HCT116 (cell line): ENCODE results near the gene STARD8. TPM values are rescaled to one million over a fixed set of nuclear protein-coding genes. Genes with fewer than 3 reads are reported as not detected.

ENCODE experiments used
- ATAC-seq: fragments of 200-7000 bp; cut with Tn5 transposase; 2 replicates; pipeline ENCODE4 v1.9.1; 2020; ENCODE audit warnings: mild to moderate bottlenecking, moderate library complexity
- BruUV-seq: library from RNA; stranded (reverse); fragments of 400-500 nt; replicated peaks from 2 replicates; lab custom pipeline; 2021; lab: Mats Ljungman, UMichigan
- CTCF ChIA-PET: fragments of 300-600 bp; sonication (Branson Sonifier 250); formaldehyde crosslinking; loops from one replicate; lab custom pipeline; 2021; ENCODE audit warnings: antibody characterized with exemption; lab: Charles Lee
- POLR2A ChIA-PET: fragments of 300-600, 350-600 bp; sonication (Branson Sonifier 250); formaldehyde crosslinking; loops from one replicate; lab custom pipeline; 2021; ENCODE audit warnings: antibody characterized with exemption; lab: Charles Lee
- RAD21 ChIA-PET, 2 experiments: fragments of 300-600 bp; sonication (Branson Sonifier 250); formaldehyde crosslinking; loops; one replicate each; lab custom pipeline; 2023; ENCODE audit warnings: low total read pairs in 2 of 2; ENCODE audit not compliant: uncharacterized antibody in 2 of 2, unreplicated experiment in 2 of 2, low non-redundant PET in 1 of 2; lab: Charles Lee
- DNase-seq: peaks from one replicate; pipeline ENCODE4 v3.0.0-alpha.2; 2010; ENCODE audit warnings: low read depth, low spot score
- H2AFZ ChIP-seq: fragments of 200-600 bp; shearing (Covaris generic), sonication (generic); 2 replicates; pipeline ENCODE4 v1.6.1; 2017; ENCODE audit warnings: low read depth, mixed run types, mixed read lengths, antibody characterized with exemption, low read length; ENCODE audit not compliant: poor library complexity, severe bottlenecking
- H3K27ac ChIP-seq: 2 replicates; pipeline ENCODE4 v1.5.1; 2012; ENCODE audit warnings: low read depth, low read length
- H3K27me3 ChIP-seq: fragments of 200-600 bp; sonication (generic); 2 replicates; pipeline ENCODE4 v1.6.1; 2016; ENCODE audit warnings: mixed run types, low read length, mixed read lengths; ENCODE audit not compliant: insufficient read depth
- H3K36me3 ChIP-seq, 2 experiments: fragments of 200-500 bp in 1 of 2; fragments of 200-600 bp in 1 of 2; sonication (Bioruptor generic) in 1 of 2; sonication (generic) in 1 of 2; 2 replicates each; pipeline versions ENCODE4 v1.5.1 to v1.6.1; 2014 to 2016; ENCODE audit warnings: low read length in 2 of 2, inconsistent platforms in 1 of 2, mixed read lengths in 1 of 2, mixed run types in 1 of 2; ENCODE audit not compliant: insufficient read depth in 2 of 2, control insufficient read depth in 1 of 2
- H3K4me1 ChIP-seq, 2 experiments: fragments of 200-600 bp in 1 of 2; sonication (generic) in 1 of 2; 2 replicates each; pipeline versions ENCODE4 v1.5.1 to v1.6.1; 2012 to 2017; ENCODE audit warnings: low read length in 2 of 2, inconsistent platforms in 1 of 2, mild to moderate bottlenecking in 1 of 2, mixed read lengths in 1 of 2, mixed run types in 1 of 2, moderate library complexity in 1 of 2; ENCODE audit not compliant: insufficient read depth in 2 of 2, control insufficient read depth in 1 of 2
- H3K4me2 ChIP-seq: fragments of 200-600 bp; sonication (generic); 2 replicates; pipeline ENCODE4 v1.6.1; 2017; ENCODE audit warnings: mixed run types, low read length, mixed read lengths
- H3K4me3 ChIP-seq, 2 experiments: fragments of 200-600 bp in 1 of 2; sonication (generic) in 1 of 2; replicated peaks in 1 of 2; 2 replicates each; pipeline ENCODE4 v1.5.1; 2011 to 2016; ENCODE audit warnings: low read length in 2 of 2, control low read depth in 1 of 2, low read depth in 1 of 2, mild to moderate bottlenecking in 1 of 2, mixed read lengths in 1 of 2, mixed run types in 1 of 2
- H3K79me2 ChIP-seq: fragments of 200-600 bp; sonication (generic); 2 replicates; pipeline ENCODE4 v1.6.1; 2017; ENCODE audit warnings: mild to moderate bottlenecking, mixed run types, low read length, moderate library complexity, mixed read lengths; ENCODE audit not compliant: insufficient read depth
- H3K9ac ChIP-seq: fragments of 200-600 bp; sonication (generic); 2 replicates; pipeline ENCODE4 v1.6.1; 2016; ENCODE audit warnings: low read length, mixed read lengths
- H3K9me2 ChIP-seq: fragments of 200-600 bp; sonication (generic), shearing (Covaris generic); 2 replicates; pipeline ENCODE4 v1.6.1; 2017; ENCODE audit warnings: mixed run types, mild to moderate bottlenecking, moderate library complexity; ENCODE audit not compliant: insufficient read depth
- H3K9me3 ChIP-seq, 2 experiments: fragments of 200-500 bp in 1 of 2; fragments of 200-600 bp in 1 of 2; sonication (Bioruptor generic) in 1 of 2; sonication (generic) in 1 of 2; 2 replicates each; pipeline ENCODE4 v1.6.1; 2014 to 2017; ENCODE audit warnings: low read length in 2 of 2, mixed read lengths in 2 of 2, inconsistent platforms in 1 of 2, low read depth in 1 of 2, mild to moderate bottlenecking in 1 of 2, mixed run types in 1 of 2, moderate library complexity in 1 of 2; ENCODE audit not compliant: control insufficient read depth in 1 of 2, insufficient read depth in 1 of 2
- H4K20me1 ChIP-seq: fragments of 200-600 bp; sonication (generic), shearing (Covaris generic); 2 replicates; pipeline ENCODE4 v1.6.1; 2017; ENCODE audit warnings: mixed run types, mild to moderate bottlenecking, moderate library complexity; ENCODE audit not compliant: insufficient read depth
- CBX3 ChIP-seq: IDR thresholded peaks from 2 replicates; pipeline ENCODE4 v1.6.1; 2012; ENCODE audit warnings: low read depth
- EZH2 ChIP-seq: fragments of 200-600 bp; sonication (generic); IDR thresholded peaks from 2 replicates; pipeline ENCODE4 v1.6.1; 2017; ENCODE audit warnings: antibody characterized with exemption, mixed run types
- EZH2phosphoT487 ChIP-seq: fragments of 200-600 bp; IDR thresholded peaks from 2 replicates; pipeline ENCODE4 v1.6.1; 2018; ENCODE audit warnings: antibody characterized with exemption, borderline replicate concordance
- JUND ChIP-seq: IDR thresholded peaks from 2 replicates; pipeline ENCODE4 v1.6.1; 2012
- POLR2A ChIP-seq: IDR thresholded peaks from 2 replicates; pipeline ENCODE4 v1.7.0; 2011; ENCODE audit warnings: borderline replicate concordance; ENCODE audit not compliant: insufficient read depth, insufficient read length; ENCODE audit errors: extremely low read depth
- POLR2AphosphoS5 ChIP-seq: IDR thresholded peaks from 2 replicates; pipeline ENCODE4 v1.6.1; 2011; ENCODE audit warnings: mild to moderate bottlenecking, low read depth, low read length, moderate library complexity
- RAD21 ChIP-seq: IDR thresholded peaks from 2 replicates; pipeline ENCODE4 v1.6.1; 2012; ENCODE audit warnings: low read depth, mild to moderate bottlenecking
- SIN3A ChIP-seq: IDR thresholded peaks from 2 replicates; pipeline ENCODE4 v1.6.1; 2012; ENCODE audit warnings: low read depth
- SP1 ChIP-seq: IDR thresholded peaks from 2 replicates; pipeline ENCODE4 v1.6.1; 2012; ENCODE audit warnings: low read depth
- SRF ChIP-seq: IDR thresholded peaks from 2 replicates; pipeline ENCODE4 v1.6.1; 2012; ENCODE audit warnings: low read depth
- TCF7L2 ChIP-seq: IDR thresholded peaks from 2 replicates; pipeline ENCODE4 v1.7.0; 2011; ENCODE audit warnings: borderline replicate concordance, inconsistent platforms; ENCODE audit not compliant: insufficient read depth, insufficient read length; ENCODE audit errors: extremely low read depth
- YY1 ChIP-seq: IDR thresholded peaks from 2 replicates; pipeline ENCODE4 v1.6.1; 2011; ENCODE audit warnings: low read length, low read depth, moderate library complexity, mild to moderate bottlenecking; ENCODE audit not compliant: insufficient replicate concordance; ENCODE audit errors: extremely low read depth
- ZFX ChIP-seq: fragments of 450-650 bp; IDR thresholded peaks from 2 replicates; pipeline ENCODE4 v1.6.1; 2017
- ZNF274 ChIP-seq: fragments of 200-500 bp; sonication (Bioruptor generic); IDR thresholded peaks from 2 replicates; pipeline ENCODE4 v1.6.1; 2014; ENCODE audit warnings: mild to moderate bottlenecking, low read depth, low read length, inconsistent platforms
- intact Hi-C: fragments of 100-400 bp; cut with micrococcal nuclease; formaldehyde crosslinking; loops from 2 replicates; pipeline ENCODE4 v1.10.0; 2022
- total RNA-seq: library from RNA; stranded (reverse); gene quantifications from one replicate; pipeline ENCODE4 v1.2.1, GENCODE V29; 2021; ENCODE audit not compliant: unreplicated experiment
- TF ChIP-seq, protein P1 (sequence below): IDR thresholded peaks from 2 replicates; pipeline ENCODE4 v1.6.1; 2012
- TF ChIP-seq, protein P2 (sequence below): IDR thresholded peaks from 2 replicates; pipeline ENCODE4 v1.6.1; 2011; ENCODE audit warnings: mild to moderate bottlenecking, low read length, moderate library complexity; ENCODE audit not compliant: insufficient replicate concordance; ENCODE audit errors: extremely low read depth
- TF ChIP-seq, protein P3 (sequence below), 3 experiments: fragments of 200-600 bp in 1 of 3; sonication (generic) in 1 of 3; IDR thresholded peaks in 2 of 3; conservative IDR thresholded peaks in 1 of 3; 2 replicates each; pipeline ENCODE4 v1.5.1; 2012 to 2017; ENCODE audit warnings: low read depth in 2 of 3, low read length in 2 of 3, antibody characterized with exemption in 1 of 3, borderline replicate concordance in 1 of 3, control low read depth in 1 of 3, mild to moderate bottlenecking in 1 of 3, mixed read lengths in 1 of 3, mixed run types in 1 of 3, moderate library complexity in 1 of 3; ENCODE audit not compliant: insufficient read depth in 1 of 3

STARD8 gene
- total RNA-seq, 1 experiment from 2014 or later: 5.4 TPM

DNA sequence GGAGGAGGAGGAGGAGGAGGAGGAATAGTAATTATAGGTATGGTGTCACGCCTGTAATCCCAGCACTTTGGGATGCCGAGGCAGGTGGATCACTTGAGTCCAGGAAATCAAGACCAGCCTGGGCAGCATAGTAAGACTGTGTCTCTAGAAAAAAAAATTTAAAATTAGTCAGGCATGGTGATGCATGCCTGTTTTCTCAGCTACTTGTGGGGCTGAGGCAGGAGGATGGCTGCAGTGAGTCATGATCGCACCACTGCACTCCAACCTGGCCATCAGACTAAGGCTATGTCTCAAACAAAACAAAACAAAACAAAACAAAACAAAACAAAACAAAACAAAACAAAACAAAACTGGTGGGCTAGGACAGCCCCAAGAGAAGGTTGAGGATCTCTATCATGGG is 3.0 kb downstream of the STARD8 start:
- Histone ChIP-seq H3K36me3 (no peaks in the 10 kb centered on the region), H3K4me3 (no peak overlapping the region), H3K4me2 (no peak overlapping the region), H3K4me1 (peaks cover 7 to 25% of the 10 kb centered on the region in 2 experiments), H3K79me2 (no peaks in the 10 kb centered on the region), H3K9me2 (no peaks in the 10 kb centered on the region), H4K20me1 (no peaks in the 10 kb centered on the region), H3K9ac (no peak overlapping the region), H2AFZ (no peak overlapping the region), H3K27ac (no peak overlapping the region), H3K27me3 (no peaks in the 10 kb centered on the region), H3K9me3 (no peaks in the 10 kb centered on the region)
- POLR2A ChIA-PET: no interaction called here
- DNase-seq (no peak), ATAC-seq (no peak)
- intact Hi-C loops: no loop called here
- CTCF ChIA-PET: no interaction called here
- BruUV-seq: no TSS peak
- TF ChIP-seq EZH2phosphoT487 (no peak), ZFX (no peak), SRF (no peak), POLR2AphosphoS5 (no peak), EZH2 (no peak), SP1 (no peak)
- TF ChIP-seq, protein P1, sequence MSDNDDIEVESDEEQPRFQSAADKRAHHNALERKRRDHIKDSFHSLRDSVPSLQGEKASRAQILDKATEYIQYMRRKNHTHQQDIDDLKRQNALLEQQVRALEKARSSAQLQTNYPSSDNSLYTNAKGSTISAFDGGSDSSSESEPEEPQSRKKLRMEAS: no peak
- RAD21 ChIA-PET: no interaction called here

DNA sequence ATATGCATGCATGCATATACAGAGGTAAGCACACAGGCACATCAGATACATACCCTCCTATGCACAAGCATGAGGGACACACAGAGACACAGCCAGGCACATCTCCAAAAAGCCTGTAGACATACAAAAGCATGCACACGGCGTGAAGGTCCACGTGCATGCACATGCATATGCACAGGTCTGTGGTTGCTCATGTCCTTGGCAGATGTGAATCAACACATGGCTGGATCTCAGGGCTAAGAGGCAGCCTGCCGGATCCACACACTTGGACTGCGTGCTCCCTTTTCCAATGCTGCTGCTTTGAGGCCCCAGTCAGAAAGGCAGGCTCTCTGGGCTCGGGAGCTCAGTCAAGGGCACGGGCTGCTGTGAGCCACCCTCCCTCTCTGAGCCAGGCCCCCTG is 3.6 kb downstream of the STARD8 start:
- no peak for ATAC-seq
- RAD21 ChIA-PET: no interaction called here
- intact Hi-C loops: no loop called here
- TF ChIP-seq ZNF274 (no peak), RAD21 (no peak), ZFX (no peak), CBX3 (no peak), EZH2phosphoT487 (no peak), POLR2AphosphoS5 (no peak), POLR2A (no peak), SIN3A (no peak), JUND (no peak), TCF7L2 (no peak), SP1 (no peak), YY1 (no peak)
- TF ChIP-seq, protein P2, sequence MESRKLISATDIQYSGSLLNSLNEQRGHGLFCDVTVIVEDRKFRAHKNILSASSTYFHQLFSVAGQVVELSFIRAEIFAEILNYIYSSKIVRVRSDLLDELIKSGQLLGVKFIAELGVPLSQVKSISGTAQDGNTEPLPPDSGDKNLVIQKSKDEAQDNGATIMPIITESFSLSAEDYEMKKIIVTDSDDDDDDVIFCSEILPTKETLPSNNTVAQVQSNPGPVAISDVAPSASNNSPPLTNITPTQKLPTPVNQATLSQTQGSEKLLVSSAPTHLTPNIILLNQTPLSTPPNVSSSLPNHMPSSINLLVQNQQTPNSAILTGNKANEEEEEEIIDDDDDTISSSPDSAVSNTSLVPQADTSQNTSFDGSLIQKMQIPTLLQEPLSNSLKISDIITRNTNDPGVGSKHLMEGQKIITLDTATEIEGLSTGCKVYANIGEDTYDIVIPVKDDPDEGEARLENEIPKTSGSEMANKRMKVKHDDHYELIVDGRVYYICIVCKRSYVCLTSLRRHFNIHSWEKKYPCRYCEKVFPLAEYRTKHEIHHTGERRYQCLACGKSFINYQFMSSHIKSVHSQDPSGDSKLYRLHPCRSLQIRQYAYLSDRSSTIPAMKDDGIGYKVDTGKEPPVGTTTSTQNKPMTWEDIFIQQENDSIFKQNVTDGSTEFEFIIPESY: no peak
- TF ChIP-seq, protein P3, sequence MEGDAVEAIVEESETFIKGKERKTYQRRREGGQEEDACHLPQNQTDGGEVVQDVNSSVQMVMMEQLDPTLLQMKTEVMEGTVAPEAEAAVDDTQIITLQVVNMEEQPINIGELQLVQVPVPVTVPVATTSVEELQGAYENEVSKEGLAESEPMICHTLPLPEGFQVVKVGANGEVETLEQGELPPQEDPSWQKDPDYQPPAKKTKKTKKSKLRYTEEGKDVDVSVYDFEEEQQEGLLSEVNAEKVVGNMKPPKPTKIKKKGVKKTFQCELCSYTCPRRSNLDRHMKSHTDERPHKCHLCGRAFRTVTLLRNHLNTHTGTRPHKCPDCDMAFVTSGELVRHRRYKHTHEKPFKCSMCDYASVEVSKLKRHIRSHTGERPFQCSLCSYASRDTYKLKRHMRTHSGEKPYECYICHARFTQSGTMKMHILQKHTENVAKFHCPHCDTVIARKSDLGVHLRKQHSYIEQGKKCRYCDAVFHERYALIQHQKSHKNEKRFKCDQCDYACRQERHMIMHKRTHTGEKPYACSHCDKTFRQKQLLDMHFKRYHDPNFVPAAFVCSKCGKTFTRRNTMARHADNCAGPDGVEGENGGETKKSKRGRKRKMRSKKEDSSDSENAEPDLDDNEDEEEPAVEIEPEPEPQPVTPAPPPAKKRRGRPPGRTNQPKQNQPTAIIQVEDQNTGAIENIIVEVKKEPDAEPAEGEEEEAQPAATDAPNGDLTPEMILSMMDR (IDR thresholded peaks at IDR 0.05 in 2 of 3, conservative IDR thresholded peaks at IDR 0.05 in 1 of 3; ENCODE audit: borderline replicate concordance in 1 of 3, insufficient read depth in 1 of 3, low read depth in 2 of 3, low read length in 2 of 3): no peak

More for the DNA sequence above, 3.6 kb downstream of the STARD8 start:
- H3K27ac ChIP-seq: no peak overlapping the region
- H4K20me1 ChIP-seq: no peaks in the 10 kb centered on the region
- H3K4me1 ChIP-seq: peaks cover 7 to 25% of the 10 kb centered on the region in 2 experiments
- ChIA-PET POLR2A (no interaction called here), CTCF (no interaction called here)
- no peaks in the 10 kb centered on the region for H3K79me2 ChIP-seq
- H3K27me3 ChIP-seq: no peaks in the 10 kb centered on the region
- H3K9me3 ChIP-seq: no peaks in the 10 kb centered on the region
- no peak overlapping the region for H2AFZ ChIP-seq
- H3K36me3 ChIP-seq: no peaks in the 10 kb centered on the region
- no TSS peak for BruUV-seq
- H3K4me3 ChIP-seq: no peak overlapping the region
- no peak overlapping the region for H3K9ac ChIP-seq
- H3K9me2 ChIP-seq: no peaks in the 10 kb centered on the region
- DNase-seq: no peak
- H3K4me2 ChIP-seq: no peak overlapping the region
